ENCODE measurements around the gene RECQL5.

RECQL5 gene

DNA sequence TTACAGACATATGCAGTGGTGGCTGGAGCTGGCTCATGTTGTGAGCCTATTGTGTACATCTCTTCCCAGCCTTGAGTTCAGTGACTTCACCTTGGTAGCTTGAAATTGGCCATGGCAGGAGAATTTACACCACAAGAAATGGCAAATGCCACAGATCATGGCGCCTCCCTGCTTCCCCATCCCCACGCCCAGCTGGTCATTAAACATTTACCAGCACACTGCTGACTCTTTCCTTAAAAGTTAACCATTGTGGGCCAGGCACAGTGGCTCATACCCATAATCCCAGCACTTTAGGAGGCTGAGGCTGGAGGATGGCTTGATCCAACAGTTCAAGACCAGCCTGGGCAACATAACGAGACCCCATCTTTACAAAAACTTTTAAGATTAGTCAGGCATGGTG, 31.7 kb upstream of the RECQL5 start:
- H4K20me1 ChIP-seq (ENCODE audit: insufficient read depth, low read length): no peaks in the 10 kb centered on the region
- no peak overlapping the region for H3K4me2 ChIP-seq (ENCODE audit: low read length)
- H3K9ac ChIP-seq (ENCODE audit: low read length): no peak overlapping the region
- no peak overlapping the region for H3K27ac ChIP-seq (ENCODE audit: low read length)
- H3K79me2 ChIP-seq (ENCODE audit: low read length): peaks cover 19% of the 10 kb centered on the region; the same call in 1 of the 2 replicates
- peaks cover 65% of the 10 kb centered on the region for H3K36me3 ChIP-seq (replicated peaks; ENCODE audit: low read depth, low read length)
- no peaks in the 10 kb centered on the region for H3K4me1 ChIP-seq (ENCODE audit: low read length)
- H3K9me3 ChIP-seq (ENCODE audit: insufficient read depth, low read length): no peaks in the 10 kb centered on the region
- H3K4me3 ChIP-seq (ENCODE audit: low read length): no peak overlapping the region
- no peak overlapping the region for H2AFZ ChIP-seq (ENCODE audit: low read depth, low read length)
- no peak for TF ChIP-seq EZH2phosphoT487 (IDR thresholded peaks at IDR 0.05; ENCODE audit: low read depth)
- TF ChIP-seq, protein P1, sequence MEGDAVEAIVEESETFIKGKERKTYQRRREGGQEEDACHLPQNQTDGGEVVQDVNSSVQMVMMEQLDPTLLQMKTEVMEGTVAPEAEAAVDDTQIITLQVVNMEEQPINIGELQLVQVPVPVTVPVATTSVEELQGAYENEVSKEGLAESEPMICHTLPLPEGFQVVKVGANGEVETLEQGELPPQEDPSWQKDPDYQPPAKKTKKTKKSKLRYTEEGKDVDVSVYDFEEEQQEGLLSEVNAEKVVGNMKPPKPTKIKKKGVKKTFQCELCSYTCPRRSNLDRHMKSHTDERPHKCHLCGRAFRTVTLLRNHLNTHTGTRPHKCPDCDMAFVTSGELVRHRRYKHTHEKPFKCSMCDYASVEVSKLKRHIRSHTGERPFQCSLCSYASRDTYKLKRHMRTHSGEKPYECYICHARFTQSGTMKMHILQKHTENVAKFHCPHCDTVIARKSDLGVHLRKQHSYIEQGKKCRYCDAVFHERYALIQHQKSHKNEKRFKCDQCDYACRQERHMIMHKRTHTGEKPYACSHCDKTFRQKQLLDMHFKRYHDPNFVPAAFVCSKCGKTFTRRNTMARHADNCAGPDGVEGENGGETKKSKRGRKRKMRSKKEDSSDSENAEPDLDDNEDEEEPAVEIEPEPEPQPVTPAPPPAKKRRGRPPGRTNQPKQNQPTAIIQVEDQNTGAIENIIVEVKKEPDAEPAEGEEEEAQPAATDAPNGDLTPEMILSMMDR (IDR thresholded peaks at IDR 0.05; ENCODE audit: low read depth, low read length): no peak
- no peaks in the 10 kb centered on the region for H3K27me3 ChIP-seq (ENCODE audit: low read depth, low read length)

DNA sequence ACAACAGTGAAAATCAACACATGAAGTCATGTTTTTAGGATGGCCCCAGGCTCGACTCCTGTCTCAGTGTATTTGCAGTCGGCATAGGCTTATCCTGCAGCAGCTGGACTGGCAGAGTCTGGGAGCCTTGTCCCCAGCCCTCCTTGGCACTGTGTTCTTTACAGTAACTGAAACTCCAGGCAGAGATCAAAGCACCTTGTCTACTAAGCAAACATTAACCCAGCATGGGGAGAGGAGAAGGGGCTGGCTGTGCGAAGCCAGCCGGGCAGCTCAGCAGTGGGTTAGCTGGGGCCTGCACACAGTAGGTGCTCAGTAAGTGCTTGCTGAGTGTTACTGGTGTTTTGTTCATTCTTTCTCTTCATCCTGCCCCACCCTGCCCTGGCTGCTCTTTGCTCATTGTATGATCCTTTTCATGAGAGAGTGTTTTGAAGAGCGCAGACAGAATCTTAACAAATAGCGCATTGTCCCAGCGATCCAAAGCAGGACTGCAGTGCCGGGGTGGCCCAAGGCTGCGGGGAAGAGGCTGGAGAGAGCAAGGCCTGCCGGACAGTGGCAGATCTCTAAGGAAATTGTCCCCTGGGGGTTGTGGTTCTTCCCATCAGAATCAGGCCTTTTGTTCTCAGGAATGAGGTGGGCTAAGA, 30.8 kb upstream of the RECQL5 start:
- no peak for TF ChIP-seq EZH2phosphoT487 (IDR thresholded peaks at IDR 0.05; ENCODE audit: low read depth)
- TF ChIP-seq, protein P1 (IDR thresholded peaks at IDR 0.05; ENCODE audit: low read depth, low read length): no peak
- H4K20me1 ChIP-seq (ENCODE audit: insufficient read depth, low read length): no peaks in the 10 kb centered on the region
- no peak overlapping the region for H2AFZ ChIP-seq (ENCODE audit: low read depth, low read length)
- no peak overlapping the region for H3K9ac ChIP-seq (ENCODE audit: low read length)
- H3K27me3 ChIP-seq (ENCODE audit: low read depth, low read length): no peaks in the 10 kb centered on the region
- no peak overlapping the region for H3K4me2 ChIP-seq (ENCODE audit: low read length)
- no peak overlapping the region for H3K4me3 ChIP-seq (ENCODE audit: low read length)
- peaks cover 65% of the 10 kb centered on the region for H3K36me3 ChIP-seq (replicated peaks; ENCODE audit: low read depth, low read length)
- no peaks in the 10 kb centered on the region for H3K9me3 ChIP-seq (ENCODE audit: insufficient read depth, low read length)
- peaks cover 27% of the 10 kb centered on the region for H3K79me2 ChIP-seq (ENCODE audit: low read length)
- H3K27ac ChIP-seq (ENCODE audit: low read length): no peak overlapping the region
- no peaks in the 10 kb centered on the region for H3K4me1 ChIP-seq (ENCODE audit: low read length)

DNA sequence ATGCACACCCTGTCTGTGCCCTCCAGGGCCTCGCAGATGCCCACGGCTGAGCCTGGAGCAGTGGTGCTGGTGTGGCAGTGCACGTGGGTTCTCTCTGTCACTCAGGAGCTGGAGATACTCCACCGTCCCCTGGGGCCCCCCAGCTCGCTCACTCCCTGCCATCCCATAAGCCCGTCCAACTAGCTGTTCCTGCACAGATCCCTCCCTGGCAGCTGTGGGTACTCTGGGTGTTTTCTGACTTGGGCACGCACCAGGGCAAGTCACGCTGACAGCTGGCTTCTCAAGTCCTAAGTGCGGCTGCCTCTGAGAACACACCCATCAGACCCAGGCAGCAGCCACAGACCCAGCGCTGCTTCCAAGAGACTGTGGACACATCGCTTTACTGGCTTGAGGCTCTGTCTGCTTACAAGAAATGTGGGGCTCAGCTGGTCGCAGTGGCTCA, 28.9 kb upstream of the RECQL5 start:
- TF ChIP-seq, protein P1 (IDR thresholded peaks at IDR 0.05; ENCODE audit: low read depth, low read length): no peak
- no peak for TF ChIP-seq EZH2phosphoT487 (IDR thresholded peaks at IDR 0.05; ENCODE audit: low read depth)
- no peak overlapping the region for H3K4me3 ChIP-seq (ENCODE audit: low read length)
- no peaks in the 10 kb centered on the region for H3K4me1 ChIP-seq (ENCODE audit: low read length)
- H3K36me3 ChIP-seq (replicated peaks; ENCODE audit: low read depth, low read length): peaks cover 66% of the 10 kb centered on the region
- H4K20me1 ChIP-seq (ENCODE audit: insufficient read depth, low read length): no peaks in the 10 kb centered on the region
- no peaks in the 10 kb centered on the region for H3K9me3 ChIP-seq (ENCODE audit: insufficient read depth, low read length)
- H2AFZ ChIP-seq (ENCODE audit: low read depth, low read length): no peak overlapping the region
- H3K4me2 ChIP-seq (ENCODE audit: low read length): no peak overlapping the region
- H3K27me3 ChIP-seq (ENCODE audit: low read depth, low read length): no peaks in the 10 kb centered on the region
- no peak overlapping the region for H3K27ac ChIP-seq (ENCODE audit: low read length)
- H3K9ac ChIP-seq (ENCODE audit: low read length): no peak overlapping the region
- peaks cover 46% of the 10 kb centered on the region for H3K79me2 ChIP-seq (ENCODE audit: low read length)

DNA sequence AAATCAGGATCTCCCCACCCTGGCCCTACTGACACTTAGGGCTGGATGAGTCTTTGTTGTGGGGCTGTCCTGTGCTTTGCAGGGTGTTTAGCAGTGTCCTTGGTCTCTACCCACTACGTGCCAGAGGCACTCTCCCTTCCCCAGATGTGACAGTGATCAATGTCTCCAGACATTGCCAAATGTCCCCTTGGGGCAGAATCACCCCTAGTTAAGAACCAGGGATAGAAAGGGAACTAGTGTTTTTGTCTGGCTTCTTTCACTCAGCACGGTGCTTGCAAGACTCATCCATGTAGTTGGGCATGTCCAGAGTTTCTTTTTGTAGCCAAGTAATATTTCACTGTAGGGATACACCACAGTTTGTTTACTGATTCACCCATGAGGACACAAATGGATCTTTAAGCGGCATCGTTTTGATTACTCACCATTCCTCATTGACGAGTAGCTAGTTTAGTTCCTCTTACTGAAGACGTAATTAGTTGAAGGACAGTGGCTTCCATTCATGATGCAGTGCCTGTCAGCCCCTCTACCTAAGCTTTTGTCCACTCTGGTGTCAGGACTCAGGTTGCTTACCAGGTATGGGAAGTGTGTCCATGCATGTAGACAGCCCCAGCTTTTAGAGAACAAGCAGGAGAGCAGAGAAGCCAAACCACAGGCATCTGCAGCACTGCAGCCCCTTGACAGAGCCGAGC, 28.3 kb upstream of the RECQL5 start:
- Histone ChIP-seq H3K4me2 (ENCODE audit: low read length) (no peak overlapping the region), H3K9ac (ENCODE audit: low read length) (no peak overlapping the region)

More for the DNA sequence above, 28.3 kb upstream of the RECQL5 start:
- Histone ChIP-seq H3K27ac (ENCODE audit: low read length) (no peak overlapping the region), H3K4me3 (ENCODE audit: low read length) (no peak overlapping the region), H3K9me3 (ENCODE audit: insufficient read depth, low read length) (no peaks in the 10 kb centered on the region), H3K27me3 (ENCODE audit: low read depth, low read length) (no peaks in the 10 kb centered on the region), H4K20me1 (ENCODE audit: insufficient read depth, low read length) (no peaks in the 10 kb centered on the region), H3K79me2 (ENCODE audit: low read length) (peaks cover 52% of the 10 kb centered on the region), H3K4me1 (ENCODE audit: low read length) (no peaks in the 10 kb centered on the region), H2AFZ (ENCODE audit: low read depth, low read length) (no peak overlapping the region), H3K36me3 (replicated peaks; ENCODE audit: low read depth, low read length) (peaks cover 66% of the 10 kb centered on the region)
- TF ChIP-seq EZH2phosphoT487 (IDR thresholded peaks at IDR 0.05; ENCODE audit: low read depth): no peak
- TF ChIP-seq, protein P1 (IDR thresholded peaks at IDR 0.05; ENCODE audit: low read depth, low read length): no peak
